ENCODE measurements around the gene CFAP52.

GRCh38 chr17:9645851-9646545, 69.6 kb downstream of the CFAP52 start:
- TF ChIP-seq POLR2AphosphoS5 (IDR thresholded peaks at IDR 0.05; ENCODE audit: low read depth, low read length) (no peak), REST (IDR thresholded peaks at IDR 0.05; ENCODE audit: insufficient read depth in 1 of 2, low read depth in 2 of 2, low read length in 2 of 2) (no peak)

Measured in PFSK-1 (cell line).